ENCODE results near the gene TOP2A.

TOP2A gene

DNA sequence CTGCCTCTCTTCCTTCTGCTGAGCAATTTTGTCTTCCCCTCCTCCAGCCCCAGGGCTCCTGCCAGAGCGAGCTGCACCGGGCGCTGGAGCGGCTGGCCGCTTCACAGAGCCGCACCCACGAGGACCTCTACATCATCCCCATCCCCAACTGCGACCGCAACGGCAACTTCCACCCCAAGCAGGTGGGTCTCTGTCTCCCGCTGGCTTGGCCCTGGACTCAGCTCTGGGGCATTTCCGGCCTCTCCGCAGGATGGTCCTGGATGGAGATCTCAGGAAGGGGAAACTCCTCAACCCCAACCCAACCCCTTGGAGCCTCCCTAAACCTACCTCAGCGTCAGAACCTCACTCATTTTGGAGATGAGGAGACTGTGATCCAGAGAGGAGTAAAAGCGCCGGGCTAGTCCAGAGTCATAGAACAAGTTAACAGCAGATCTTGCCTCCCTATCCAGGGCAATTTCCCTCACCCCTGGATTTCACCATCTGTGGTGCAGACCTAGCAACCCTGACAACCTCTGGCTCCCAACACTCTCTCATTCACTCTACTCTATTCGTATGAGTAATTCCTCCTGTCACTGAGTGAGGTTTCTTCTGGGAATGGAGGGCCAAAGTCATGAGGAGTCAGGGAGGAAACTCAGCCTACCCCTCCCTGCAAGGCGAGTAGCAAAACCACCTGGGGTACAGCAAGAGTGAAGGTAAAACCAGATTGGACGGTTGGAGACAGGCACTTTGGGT, 36.4 kb upstream of the TOP2A start:
- DNase-seq = no peak

DNA sequence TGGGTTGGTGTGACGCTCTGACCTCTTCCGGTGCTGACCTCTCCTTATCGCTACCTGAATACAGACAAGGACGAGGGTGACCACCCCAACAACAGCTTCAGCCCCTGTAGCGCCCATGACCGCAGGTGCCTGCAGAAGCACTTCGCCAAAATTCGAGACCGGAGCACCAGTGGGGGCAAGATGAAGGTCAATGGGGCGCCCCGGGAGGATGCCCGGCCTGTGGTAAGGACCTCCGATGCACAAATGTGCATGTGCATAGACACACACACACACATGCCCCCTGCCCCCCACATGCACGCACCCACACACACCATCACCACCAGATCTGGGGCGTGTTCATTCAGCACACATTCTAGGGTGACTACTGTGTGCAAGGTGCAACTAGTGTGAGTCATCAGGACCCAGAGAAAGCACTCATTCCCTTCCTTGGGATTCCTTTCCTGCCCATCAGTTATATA, 35.3 kb upstream of the TOP2A start:
- no peak for DNase-seq

DNA sequence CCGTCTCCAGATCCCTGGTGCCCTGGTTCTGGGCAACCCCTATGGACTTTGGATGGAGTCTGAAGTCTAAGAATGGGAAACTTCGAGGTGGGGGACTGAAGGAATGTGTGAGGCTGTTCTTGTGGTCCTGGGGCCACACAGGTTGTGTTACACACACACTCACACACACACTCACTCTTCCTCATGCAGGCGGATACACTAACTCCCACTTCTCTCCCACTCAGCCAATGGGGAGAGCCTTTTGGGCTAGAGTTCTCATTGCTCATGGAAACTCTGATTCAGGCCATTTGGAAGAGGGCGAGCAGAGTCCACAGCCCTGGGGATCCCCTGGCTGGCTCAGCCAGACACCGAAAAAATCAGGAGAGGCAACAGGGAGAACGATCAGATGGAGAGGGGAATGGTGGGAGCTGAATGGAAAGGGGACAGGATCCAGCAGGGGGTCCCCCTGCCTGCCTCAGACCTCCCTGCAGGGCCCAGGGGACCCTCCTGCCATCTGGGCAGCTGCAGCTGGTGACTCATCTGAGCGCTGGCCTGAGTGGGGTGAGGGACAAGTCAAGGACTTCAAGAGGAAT, 34.6 kb upstream of the TOP2A start:
- DNase-seq = no peak

DNA sequence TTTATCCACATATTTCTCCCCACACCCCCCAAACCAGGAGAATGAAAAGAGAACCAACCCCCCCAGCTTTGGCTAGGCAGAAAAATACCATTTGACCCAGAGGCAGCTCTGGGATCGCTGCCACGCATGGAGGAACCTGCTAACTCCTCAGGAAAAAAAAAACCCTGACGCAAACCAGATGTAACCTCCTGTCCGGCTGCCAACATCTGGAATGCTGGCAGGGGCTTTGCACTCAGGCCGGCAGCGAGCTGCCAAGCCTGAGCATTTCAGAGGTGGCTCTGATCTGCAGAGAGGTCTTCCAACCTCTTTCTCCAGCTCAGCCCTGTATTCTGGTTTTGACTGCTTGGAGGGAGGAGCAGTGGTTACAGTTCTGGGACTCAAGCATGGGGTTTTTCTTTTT, 33.7 kb upstream of the TOP2A start:
- DNase-seq = no peak

DNA sequence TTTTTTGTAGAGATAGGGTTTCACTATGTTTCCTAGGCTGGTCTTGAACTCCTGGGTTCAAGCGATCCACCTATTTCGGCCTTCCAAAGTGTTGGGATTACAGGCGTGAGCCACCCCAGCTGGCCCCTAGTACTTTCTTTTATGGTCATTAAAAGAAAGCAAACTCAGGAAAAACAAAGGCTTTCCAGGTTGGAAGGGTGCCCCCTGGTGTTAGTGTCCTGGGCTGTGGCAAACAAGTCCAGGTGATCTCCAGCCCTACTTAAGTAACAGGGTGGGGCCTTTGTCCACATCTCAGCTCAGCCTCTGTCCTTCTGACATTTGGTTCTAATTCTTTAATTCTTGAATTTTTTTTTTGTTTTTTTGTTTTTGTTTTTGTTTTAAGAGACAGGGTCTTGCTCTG, 32.5 kb upstream of the TOP2A start:
- no peak for DNase-seq

DNA sequence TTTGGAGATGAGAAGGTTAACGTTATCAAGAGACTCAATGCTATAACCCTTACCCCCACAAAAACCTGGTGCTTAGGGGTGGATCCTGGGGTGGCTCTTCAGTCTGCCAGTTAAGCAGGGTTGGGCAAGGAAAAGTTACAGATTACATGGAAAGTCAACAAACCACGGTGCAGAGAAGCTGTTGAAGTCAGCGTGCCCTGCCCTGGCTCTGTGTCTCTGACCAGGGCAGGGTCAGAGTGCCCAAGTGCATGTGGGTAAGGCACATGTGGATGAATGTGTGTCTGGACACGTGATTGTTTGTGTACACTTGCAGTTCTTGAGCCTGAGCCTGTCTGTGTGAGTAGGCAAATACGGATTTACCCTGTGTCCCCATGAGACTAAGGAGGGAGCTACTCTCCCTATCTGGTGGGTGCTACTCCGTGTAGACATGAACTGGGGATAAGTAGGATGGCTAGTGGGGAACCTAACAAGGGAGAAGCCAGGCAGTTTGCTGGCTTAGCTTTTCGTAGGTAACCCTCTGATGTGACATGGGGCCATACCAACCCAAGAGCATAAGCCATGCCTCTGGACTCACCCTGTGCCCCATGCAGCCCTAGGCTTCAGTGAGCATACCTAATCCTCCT, 31.1 kb upstream of the TOP2A start:
- DNase-seq = no peak

DNA sequence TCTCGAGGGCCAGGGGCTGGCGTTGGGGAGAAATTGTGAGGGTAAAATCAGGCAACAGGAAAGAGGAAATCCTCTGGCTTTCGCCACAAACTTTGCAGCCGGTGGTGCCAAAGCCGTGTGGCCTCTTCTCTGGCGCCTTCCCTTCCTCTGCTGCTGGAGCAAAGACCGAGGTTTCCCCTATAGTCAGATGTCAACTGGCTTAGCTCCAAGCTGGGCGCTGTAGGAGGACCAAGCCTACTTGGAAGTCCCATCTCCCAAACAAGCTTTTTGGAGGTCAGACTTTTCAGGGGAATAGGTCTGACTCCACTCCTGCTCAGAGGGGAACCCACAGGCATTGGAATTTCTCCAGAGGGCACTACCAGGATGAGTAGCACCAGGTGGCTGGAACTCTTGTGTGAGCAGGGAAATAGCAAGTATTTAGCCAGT, 30.5 kb upstream of the TOP2A start:
- no peak for DNase-seq

DNA sequence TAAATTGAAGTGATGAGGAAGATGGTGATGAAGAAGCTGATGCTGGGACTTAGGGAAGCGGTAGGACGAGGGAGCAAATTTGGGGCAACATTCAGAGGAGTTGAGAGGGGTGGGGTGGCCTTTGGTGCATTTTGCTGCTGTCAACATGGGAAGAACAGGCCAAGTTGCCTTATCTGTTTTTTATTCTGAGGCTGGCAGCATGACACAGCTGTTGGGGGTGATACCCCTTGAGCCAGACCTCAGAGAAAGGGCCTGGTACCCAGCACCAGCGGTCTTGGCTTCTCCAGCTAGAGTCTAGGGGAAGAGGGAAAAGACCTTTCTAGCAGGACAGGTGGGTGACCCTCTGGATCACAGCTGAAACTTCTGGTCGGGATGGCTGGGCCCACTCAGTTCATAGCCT, 30.1 kb upstream of the TOP2A start:
- DNase-seq = no peak

DNA sequence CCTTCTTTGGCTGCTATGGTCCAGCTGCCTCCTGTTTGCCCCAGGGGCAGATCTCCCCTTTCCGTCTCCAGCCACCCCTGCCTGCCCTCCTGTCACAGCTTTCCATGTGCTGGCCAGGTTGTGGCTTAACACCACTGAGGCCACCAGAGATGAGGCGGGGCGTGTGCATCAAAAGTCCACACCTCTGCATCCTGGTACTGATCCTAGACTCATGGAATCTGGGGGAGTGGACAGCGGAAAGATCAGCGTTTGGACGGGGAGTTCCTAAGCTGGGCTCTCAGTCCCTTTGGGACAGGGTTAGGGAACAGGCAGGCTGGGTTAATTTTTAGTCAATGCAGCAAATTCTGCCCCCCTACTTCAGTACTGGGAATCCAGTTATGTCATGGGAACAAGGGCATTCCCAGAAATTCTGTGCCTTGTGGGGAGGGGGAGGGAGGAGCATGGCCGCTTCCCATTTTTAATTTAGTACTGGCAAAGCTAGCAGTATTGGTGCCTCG, 29.5 kb upstream of the TOP2A start:
- DNase-seq = no peak

DNA sequence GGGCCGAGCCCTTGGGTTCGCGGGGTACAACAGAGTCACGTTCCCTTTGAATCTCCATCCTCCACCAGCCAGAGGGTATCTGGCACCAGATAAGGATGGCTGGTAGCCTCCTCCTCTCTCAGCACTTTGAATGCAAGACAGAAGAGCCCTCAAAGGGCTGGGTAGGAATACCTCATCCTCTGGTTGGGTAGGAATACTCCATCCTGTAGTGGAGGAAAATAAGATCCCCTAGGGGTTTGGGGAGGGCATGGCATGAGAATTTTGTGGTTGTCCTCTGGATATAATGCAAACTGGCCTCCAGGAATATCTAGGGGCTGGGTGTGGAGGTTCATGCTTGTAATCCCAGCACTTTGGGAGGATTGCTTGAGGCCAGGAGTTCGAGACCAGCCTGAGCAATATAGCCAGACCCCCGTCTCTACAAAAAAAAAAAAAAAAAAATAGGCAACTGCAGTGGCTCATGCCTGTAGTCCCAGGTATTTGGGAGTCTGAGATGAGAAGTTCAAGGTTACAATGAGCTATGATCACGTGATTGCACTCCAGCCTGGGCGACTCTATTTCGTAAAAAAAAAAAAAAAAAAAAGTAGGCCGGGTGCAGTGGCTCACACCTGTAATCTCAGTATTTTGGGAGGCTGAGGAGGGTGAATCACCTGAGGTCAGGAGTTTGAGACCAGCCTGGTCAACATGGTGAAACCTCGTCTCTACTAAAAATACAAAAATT, 28.2 kb upstream of the TOP2A start:
- DNase-seq = no peak

DNA sequence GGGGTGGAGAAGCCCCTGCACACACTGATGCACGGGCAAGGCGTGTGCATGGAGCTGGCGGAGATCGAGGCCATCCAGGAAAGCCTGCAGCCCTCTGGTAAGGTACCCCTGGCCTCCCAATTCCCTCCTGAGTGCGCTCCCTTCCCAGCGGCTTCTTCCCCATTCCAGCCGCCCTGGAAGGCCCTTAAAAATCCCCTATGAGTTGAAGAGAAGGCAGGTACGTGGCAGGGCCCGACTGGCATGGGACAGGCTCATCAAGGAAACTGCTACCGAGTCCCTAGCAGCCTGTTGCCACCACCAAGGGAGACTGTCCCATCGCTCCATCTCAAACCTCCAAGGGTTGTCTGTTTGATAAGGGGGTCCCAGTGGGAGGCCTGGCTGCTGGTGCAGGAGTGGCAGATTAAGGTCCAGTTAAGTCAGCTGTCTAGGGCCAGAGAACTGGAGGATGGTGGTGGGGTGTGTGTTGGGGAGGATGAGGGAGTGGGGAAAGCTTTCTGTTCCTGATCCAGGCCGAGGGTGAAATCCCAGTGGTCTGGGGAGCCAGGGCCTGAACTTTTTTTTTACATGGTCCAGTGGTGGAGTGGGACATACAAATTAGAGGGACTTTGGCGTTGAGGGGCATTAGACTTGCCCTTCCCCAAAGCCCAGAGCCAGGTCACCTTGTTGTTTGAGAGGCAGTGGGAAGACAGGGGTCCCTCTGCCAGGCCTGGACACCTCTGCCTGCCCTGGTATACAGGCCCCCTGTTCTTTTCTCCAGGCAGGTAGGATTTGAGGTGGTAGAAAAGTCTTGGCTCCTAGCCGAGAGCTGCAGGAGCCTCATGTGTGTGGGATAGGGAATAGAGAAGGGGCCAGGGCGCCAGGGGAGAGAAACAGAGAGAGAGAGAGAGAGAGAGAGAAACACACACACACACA, 26.5 kb upstream of the TOP2A start:
- DNase-seq = no peak

DNA sequence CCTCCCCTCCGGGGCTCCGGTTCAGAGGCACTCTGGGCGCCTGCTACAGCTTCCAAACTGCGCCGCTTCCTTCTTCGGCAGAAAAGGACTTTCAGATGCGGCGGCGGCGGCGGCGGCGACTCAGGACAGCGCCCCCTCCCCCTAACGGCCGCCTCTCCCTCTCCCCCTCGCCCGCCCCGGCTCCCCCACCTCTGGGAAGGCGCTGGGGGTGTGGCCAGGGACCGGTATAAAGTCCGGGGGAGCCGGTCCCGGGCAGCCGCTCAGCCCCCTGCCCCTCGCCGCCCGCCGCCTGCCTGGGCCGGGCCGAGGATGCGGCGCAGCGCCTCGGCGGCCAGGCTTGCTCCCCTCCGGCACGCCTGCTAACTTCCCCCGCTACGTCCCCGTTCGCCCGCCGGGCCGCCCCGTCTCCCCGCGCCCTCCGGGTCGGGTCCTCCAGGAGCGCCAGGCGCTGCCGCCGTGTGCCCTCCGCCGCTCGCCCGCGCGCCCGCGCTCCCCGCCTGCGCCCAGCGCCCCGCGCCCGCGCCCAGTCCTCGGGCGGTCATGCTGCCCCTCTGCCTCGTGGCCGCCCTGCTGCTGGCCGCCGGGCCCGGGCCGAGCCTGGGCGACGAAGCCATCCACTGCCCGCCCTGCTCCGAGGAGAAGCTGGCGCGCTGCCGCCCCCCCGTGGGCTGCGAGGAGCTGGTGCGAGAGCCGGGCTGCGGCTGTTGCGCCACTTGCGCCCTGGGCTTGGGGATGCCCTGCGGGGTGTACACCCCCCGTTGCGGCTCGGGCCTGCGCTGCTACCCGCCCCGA, 25.7 kb upstream of the TOP2A start, which contains the start of gene IGFBP4:
TSS of gene IGFBP4 (plus strand) at position 255 of the 792 bp plus-strand sequence. CDS start at position 541, 286 bp downstream.
- peak; percentile 51 for DNase-seq

DNA sequence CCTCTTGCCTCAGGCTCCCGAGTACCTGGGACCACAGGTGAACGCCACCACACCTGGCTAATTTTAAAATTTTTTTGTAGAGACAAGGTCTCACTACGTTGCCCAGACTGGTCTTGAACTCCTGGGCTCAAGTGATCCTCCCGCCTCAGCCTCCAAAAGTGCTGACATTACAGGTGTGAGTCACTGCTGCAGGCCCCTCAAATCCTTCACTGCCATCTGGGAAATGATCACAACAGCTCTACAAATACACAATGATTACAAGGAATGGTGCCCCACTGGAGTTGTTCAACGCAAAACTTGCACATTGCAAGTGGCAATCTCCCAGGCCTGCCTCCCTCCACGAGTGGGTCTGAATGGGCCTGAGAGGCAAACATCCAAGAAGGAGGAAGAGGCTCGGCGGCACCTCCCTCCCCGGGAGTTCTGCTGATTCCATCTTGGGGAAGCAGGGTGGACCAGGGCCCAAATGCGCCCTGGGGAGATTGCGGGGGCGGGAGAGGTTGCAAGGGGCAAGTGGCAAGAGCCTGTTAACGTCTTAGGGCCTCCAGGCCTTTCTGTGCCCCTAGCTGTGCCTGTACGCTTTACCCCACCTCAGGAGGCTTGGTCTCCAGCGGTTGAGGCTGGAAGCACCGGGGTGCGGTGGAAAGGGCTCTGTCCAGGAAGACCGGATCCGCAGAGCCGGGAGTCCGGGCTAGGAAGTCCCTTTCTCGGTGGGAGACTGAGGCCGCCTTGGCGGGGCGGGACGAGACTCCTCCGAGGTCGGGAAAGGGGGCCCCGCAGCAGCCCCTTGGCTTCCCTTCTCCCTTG, 24.9 kb upstream of the TOP2A start:
- DNase-seq = no peak

DNA sequence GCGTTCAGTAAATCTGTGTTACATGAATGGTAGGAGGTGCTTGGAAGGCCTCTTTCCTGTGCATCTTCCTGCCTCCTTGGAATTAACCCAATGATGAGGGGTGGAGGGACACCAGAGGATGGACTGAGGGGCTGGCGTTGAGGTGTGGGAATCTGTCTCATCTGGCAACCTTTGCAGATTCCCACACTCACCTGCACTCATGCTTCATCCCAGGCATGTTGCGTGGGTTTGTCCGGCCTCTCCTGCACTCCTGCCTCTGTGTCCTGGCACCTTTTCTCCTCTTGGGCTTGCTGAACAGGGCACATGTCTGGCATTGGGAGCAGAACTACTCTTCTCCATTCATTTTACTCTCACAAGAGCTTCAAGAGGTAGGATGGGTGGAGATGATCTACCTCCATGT, 22.5 kb upstream of the TOP2A start:
- DNase-seq = no peak

DNA sequence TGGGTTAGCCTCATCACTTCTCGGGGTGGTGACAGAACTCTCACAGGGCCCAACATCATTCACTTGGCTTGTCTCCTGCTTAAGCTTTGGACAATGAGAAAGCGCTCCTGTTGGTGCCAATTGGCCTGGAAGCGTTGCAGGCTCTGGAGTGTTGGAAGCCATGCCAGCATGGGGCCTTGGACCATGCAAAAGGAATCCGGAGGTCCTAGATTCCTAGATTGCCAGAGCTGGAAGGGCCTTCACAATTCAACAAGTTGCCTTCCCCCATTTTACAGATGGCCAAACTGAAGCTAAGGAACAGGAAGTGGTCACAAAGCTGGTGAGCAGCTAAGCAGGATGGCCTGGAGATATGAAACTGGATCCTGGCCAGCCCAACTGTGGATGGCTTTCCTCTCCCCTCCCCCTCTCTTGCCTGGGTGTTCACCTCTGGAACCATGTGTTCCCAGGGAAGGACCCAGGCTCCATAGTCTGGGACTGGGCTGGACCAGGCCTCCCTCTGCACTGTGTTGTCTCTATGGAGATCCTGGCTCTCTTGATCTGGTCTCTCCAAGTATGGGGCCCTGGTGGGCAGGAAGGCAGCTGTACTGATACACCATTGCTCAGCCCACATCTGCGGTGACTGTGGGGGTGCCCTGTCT, 19.5 kb upstream of the TOP2A start:
- no peak for DNase-seq

DNA sequence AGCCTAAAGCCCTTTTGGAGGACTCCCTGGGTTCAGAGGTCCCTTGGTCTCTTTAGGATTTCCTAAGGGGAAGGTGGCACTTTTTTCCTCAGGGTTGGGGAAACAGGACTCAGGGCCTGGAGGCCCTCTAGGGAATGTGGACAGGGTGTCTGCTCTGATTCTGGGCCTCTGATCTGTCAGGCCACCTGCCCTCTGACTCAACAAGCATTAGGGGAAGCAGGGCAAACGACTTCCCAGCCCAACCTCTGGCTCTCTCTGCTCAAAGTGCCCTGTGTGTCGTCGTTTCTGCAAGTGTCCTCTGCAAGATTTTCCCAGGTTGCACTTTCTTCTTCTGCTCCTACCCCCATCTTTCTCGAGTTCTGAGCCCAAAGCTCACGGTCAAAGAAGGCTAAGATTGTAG, 18.9 kb upstream of the TOP2A start:
- DNase-seq = no peak

DNA sequence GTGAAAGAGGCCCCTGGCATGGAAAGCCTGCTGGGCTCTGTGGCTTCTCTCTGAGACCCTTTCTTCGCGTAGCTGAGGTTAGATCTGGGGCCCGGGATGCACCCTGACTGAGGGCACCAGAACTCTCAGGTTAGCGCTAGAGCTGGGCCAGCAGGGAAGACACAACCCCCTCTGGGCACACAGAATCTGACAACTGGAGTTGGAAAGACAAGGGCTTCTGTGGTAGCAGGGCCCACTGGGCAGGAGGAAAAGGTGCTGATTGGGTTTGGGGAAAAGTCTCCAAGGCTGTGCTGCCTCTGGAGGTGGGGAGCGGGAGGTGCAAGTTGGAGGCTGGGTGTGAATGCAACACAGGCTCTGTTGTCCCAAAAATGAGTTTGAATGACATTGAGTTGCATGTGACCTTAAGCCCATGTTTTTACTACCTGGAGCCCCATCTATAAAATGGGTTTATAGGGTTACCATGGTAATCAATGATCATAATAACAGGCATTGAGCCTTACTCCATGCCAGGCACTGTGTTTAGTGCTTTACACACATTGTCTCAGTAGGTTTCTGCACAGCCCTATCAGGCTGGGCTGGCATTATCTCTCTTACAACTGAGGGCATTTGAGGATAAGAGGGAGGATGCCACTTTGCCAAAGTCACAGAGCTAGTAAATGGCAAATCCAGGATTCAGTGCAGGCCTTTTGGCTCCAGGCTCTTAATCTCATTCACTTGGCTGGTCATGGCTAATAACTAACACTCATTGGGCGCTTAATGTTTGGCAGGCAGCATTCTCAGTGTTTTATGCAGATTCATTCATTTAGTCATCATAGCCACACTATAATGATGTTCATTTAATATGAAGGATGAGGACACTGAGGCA, 16.1 kb upstream of the TOP2A start:
- DNase-seq = no peak

DNA sequence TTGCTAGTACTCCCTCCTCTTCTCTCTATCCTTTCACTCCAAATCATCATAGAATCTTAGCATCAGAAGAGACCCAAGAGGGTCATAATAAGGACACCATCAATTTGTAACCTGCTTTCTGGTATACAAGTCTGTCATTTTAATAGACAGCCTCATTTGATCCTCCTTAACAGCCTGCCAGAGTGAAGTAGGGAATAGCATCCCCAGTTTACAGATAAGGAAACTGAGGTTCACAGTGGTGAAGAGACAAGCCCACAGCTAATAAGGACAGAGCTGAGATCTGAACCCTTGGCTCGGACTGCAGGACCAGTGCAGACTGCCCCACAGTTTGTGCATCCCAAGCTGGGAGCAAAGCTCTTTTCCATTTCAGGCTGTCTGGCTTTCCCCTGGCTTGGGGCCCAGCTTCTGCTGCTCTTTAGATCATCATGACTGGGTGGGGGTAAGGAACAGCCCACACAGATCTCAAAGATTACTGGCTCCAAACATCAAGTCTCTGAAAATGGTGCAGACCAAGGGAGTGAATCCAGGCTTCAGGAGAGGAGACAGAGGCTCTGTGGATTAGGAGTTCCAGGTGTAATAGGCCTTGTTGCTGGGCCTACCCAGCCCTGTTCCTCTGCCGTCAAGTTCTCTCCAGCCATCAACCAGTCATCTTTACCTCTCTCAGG, 15.3 kb upstream of the TOP2A start:
- DNase-seq = no peak

DNA sequence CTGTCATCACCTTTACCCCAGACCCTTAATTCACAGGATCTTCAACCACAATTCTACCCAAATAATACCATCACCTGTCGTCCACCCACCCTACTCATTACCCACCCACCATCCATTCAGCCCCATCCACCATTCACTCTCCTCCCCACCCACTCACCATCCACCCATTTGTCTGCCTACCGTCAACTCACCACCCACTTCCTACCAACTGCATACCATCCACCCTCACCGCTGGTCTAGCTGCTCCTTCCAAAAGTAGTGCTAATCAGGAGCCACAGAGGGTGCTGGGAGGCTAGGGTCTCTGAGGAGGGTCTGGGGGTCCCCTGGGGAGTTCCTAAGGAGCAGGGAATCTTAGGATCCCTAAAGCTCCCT, 13.5 kb upstream of the TOP2A start:
- DNase-seq = no peak
